Inferior parietal cortex (tissue), 1 donor: ENCODE data around the gene MAP6.
"Not testable (repeated sequence)": the region's sequence is repeated elsewhere in the genome, so short reads cannot be mapped to it uniquely, and the experiment has no call there.

Experiments
- DNase-seq: peaks from one replicate; pipeline ENCODE4 v3.0.0-alpha.2; 2016; ENCODE audit errors: extremely low spot score

MAP6 gene

GRCh38 chr11:75668451-75669297 is at the start of gene MAP6:
Gene MAP6 (minus strand): TSS chr11:75669038. CDS start chr11:75668369, 669 bp downstream.
- peak; percentile 42 for DNase-seq

- DNase-seq = no peak
These were observed 49.0 kb upstream of the MAP6 start, which contains the start of gene MOGAT2 for GRCh38 chr11:75717608-75718418. Gene MOGAT2 (plus strand): TSS chr11:75717838. CDS start chr11:75717889, 51 bp downstream.

- no peak for DNase-seq
These were observed 47.8 kb upstream of the MAP6 start for GRCh38 chr11:75716659-75717058.

- no peak for DNase-seq
These were observed 46.9 kb upstream of the MAP6 start for GRCh38 chr11:75715688-75716087.

GRCh38 chr11:75714211-75714610 is 45.4 kb upstream of the MAP6 start:
- no peak for DNase-seq

GRCh38 chr11:75706260-75706729 is 37.5 kb upstream of the MAP6 start:
- peak; percentile 78 for DNase-seq

- DNase-seq = no peak
These were observed 36.7 kb upstream of the MAP6 start for GRCh38 chr11:75705541-75705940.

- no peak for DNase-seq
These were observed 34.9 kb upstream of the MAP6 start for GRCh38 chr11:75703695-75704237.

GRCh38 chr11:75700940-75701339 is 32.1 kb upstream of the MAP6 start:
- no peak for DNase-seq

GRCh38 chr11:75697906-75698581 is 29.2 kb upstream of the MAP6 start:
- DNase-seq = no peak

GRCh38 chr11:75691804-75692203 is 23.0 kb upstream of the MAP6 start:
- no peak for DNase-seq

- no peak for DNase-seq
These were observed 21.2 kb upstream of the MAP6 start for GRCh38 chr11:75689863-75690609.

- DNase-seq = not testable (repeated sequence)
These were observed 15.0 kb upstream of the MAP6 start for GRCh38 chr11:75683856-75684255.

GRCh38 chr11:75679566-75679965 is 10.7 kb upstream of the MAP6 start:
- no peak for DNase-seq

- no peak for DNase-seq
These were observed 9.9 kb upstream of the MAP6 start for GRCh38 chr11:75678620-75679259.

- DNase-seq = no peak
These were observed 9.1 kb upstream of the MAP6 start for GRCh38 chr11:75677909-75678308.

GRCh38 chr11:75677275-75677674 is 8.4 kb upstream of the MAP6 start:
- DNase-seq = no peak

GRCh38 chr11:75673977-75674582 is 5.2 kb upstream of the MAP6 start:
- DNase-seq = no peak

GRCh38 chr11:75667831-75668450 is 897 bp downstream of the MAP6 start:
- peak; percentile 53 for DNase-seq
